ENCODE results near the gene FXR2. TPM values are rescaled to one million over a fixed set of nuclear protein-coding genes. Genes with fewer than 3 reads are reported as not detected.

FXR2 gene
- total RNA-seq, 1 experiment from 2014 or later: 60.7 TPM

DNA sequence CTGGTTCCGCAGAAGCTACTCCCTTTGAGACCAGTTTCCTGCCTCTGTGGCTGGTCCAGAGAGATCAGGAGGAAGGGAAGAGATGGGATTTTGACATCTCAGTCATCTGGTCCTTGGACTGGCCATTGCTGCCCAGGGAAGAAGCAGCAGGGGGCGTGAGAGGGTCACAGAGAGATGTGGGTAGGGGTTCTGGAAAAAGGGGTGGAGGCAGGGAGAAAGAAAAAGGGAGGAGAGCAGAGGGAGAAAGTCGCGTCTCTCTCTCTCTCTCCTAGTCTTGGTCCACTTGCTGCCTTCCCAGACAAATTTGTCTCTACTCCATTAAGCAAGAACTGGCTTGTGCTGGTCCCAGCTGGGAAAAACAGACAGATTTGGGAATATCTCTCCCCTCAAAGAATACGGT lies 19.7 kb upstream of the FXR2 start:
- ChIA-PET POLR2A (interaction anchor here (12.8 kb wide), 1 partner anchor 53 kb away, joined by 208 read pairs; the partner anchor contains the start of genes TP53 and WRAP53), CTCF (interaction anchor here (0.7 to 4.4 kb wide), 6 partner anchors 24 to 82 kb away, joined by 3 to 48 read pairs (median 5); partner anchors contain the start of genes TP53 and WRAP53)
- Mint-ChIP-seq H3K9me3 (ENCODE audit: unreplicated experiment) (no peaks in the 10 kb centered on the region), H3K27me3 (ENCODE audit: insufficient read depth, unreplicated experiment) (no peaks in the 10 kb centered on the region), H3K4me3 (ENCODE audit: unreplicated experiment) (no peak overlapping the region), H3K4me1 (ENCODE audit: insufficient read depth, unreplicated experiment) (no peaks in the 10 kb centered on the region), H3K36me3 (ENCODE audit: insufficient read depth, unreplicated experiment) (no peaks in the 10 kb centered on the region), H3K27ac (ENCODE audit: low read depth, unreplicated experiment) (no peak overlapping the region)
- BruUV-seq (replicated peaks): no TSS peak
- TF ChIP-seq, protein P1, sequence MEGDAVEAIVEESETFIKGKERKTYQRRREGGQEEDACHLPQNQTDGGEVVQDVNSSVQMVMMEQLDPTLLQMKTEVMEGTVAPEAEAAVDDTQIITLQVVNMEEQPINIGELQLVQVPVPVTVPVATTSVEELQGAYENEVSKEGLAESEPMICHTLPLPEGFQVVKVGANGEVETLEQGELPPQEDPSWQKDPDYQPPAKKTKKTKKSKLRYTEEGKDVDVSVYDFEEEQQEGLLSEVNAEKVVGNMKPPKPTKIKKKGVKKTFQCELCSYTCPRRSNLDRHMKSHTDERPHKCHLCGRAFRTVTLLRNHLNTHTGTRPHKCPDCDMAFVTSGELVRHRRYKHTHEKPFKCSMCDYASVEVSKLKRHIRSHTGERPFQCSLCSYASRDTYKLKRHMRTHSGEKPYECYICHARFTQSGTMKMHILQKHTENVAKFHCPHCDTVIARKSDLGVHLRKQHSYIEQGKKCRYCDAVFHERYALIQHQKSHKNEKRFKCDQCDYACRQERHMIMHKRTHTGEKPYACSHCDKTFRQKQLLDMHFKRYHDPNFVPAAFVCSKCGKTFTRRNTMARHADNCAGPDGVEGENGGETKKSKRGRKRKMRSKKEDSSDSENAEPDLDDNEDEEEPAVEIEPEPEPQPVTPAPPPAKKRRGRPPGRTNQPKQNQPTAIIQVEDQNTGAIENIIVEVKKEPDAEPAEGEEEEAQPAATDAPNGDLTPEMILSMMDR (IDR thresholded peaks at IDR 0.05; ENCODE audit: unreplicated experiment): peak; percentile 51
- DNase-seq (ENCODE audit: unreplicated experiment): peak; percentile 55
- intact Hi-C loops (cut with micrococcal nuclease): no loop called here

DNA sequence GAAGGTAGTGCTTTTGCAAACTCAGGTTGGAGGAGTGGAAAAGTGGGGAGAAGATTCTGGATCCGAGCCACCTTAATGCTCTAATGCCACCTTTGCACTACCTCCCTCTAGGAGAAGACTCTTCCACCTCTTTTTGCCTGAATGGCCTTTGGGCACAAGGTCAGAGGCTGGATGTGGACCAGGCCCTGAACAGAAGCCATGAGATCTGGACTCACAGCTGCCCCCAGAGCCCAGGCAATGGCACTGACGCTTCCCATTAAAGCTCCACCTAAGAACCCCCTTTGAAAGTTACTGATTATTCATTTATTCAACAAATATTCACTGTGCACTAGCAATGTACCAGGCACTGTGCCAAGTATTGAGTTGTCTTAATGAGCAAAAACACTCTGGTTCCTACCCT lies 18.4 kb upstream of the FXR2 start:
- TF ChIP-seq, protein P1 (IDR thresholded peaks at IDR 0.05; ENCODE audit: unreplicated experiment): no peak
- Mint-ChIP-seq H3K9me3 (ENCODE audit: unreplicated experiment) (no peaks in the 10 kb centered on the region), H3K27me3 (ENCODE audit: insufficient read depth, unreplicated experiment) (no peaks in the 10 kb centered on the region), H3K36me3 (ENCODE audit: insufficient read depth, unreplicated experiment) (no peaks in the 10 kb centered on the region), H3K4me3 (ENCODE audit: unreplicated experiment) (no peak overlapping the region), H3K27ac (ENCODE audit: low read depth, unreplicated experiment) (no peak overlapping the region), H3K4me1 (ENCODE audit: insufficient read depth, unreplicated experiment) (no peaks in the 10 kb centered on the region)
- DNase-seq (ENCODE audit: unreplicated experiment): no peak
- POLR2A ChIA-PET: interaction anchor here (1.1 to 12.8 kb wide), 3 partner anchors 34 to 54 kb away, joined by 4 to 208 read pairs (median 4); partner anchors contain the start of genes SOX15, TP53 and WRAP53
- CTCF ChIA-PET: interaction anchor here (0.6 to 4.4 kb wide), 18 partner anchors 9 to 309 kb away, joined by 3 to 48 read pairs (median 5); partner anchors contain the start of genes ATP1B2, TP53 and WRAP53
- no TSS peak for BruUV-seq (replicated peaks)
- intact Hi-C loops (cut with micrococcal nuclease): no loop called here

DNA sequence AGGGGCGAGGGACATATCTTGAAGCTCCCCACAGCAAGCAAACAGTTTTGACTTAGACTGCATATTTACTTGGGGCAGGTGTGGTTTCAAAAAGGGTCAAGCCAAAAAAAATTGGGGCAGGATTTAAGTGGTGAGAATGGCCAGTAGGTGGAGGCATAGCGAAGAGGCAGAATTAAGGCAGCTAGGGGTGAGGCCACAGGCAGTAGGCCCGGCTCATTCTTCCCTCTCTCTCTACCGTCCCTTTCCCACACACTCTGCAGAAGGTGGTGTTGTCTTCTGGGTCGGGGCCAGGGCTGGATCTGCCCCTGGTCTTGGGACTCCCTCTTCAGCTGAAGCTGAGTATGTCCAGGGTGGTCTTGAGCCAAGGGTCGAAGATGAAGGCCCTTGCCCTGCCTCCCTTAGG lies 17.8 kb upstream of the FXR2 start:
- intact Hi-C loops (cut with micrococcal nuclease): loop anchor here (1.0 kb wide), 1 partner anchor 56 kb away; the partner anchor contains the start of gene WRAP53
- no TSS peak for BruUV-seq (replicated peaks)
- Mint-ChIP-seq H3K9me3 (ENCODE audit: unreplicated experiment) (no peaks in the 10 kb centered on the region), H3K27me3 (ENCODE audit: insufficient read depth, unreplicated experiment) (no peaks in the 10 kb centered on the region), H3K4me3 (ENCODE audit: unreplicated experiment) (no peak overlapping the region), H3K27ac (ENCODE audit: low read depth, unreplicated experiment) (no peak overlapping the region), H3K36me3 (ENCODE audit: insufficient read depth, unreplicated experiment) (no peaks in the 10 kb centered on the region), H3K4me1 (ENCODE audit: insufficient read depth, unreplicated experiment) (no peaks in the 10 kb centered on the region)
- DNase-seq (ENCODE audit: unreplicated experiment): peak; percentile 69
- ChIA-PET CTCF (interaction anchor here (0.6 to 4.4 kb wide), 23 partner anchors 9 to 308 kb away, joined by 3 to 48 read pairs (median 5); partner anchors contain the start of genes ATP1B2, SENP3, TP53 and WRAP53), POLR2A (interaction anchor here (1.1 to 12.8 kb wide), 4 partner anchors 18 to 55 kb away, joined by 4 to 208 read pairs (median 6); partner anchors contain the start of genes FXR2, SOX15, TP53 and WRAP53)
- TF ChIP-seq, protein P1 (IDR thresholded peaks at IDR 0.05; ENCODE audit: unreplicated experiment): peak; percentile 63

Data from MCF 10A (cell line).